ENCODE data around the gene SPINK4. TPM values are rescaled to one million over a fixed set of nuclear protein-coding genes. Genes with fewer than 3 reads are reported as not detected.

SPINK4 gene
- total RNA-seq, 6 experiments from 2014 or later = not detected

- Mint-ChIP-seq H3K27ac (no peak overlapping the region), H3K9me3 (no peaks in the 10 kb centered on the region), H3K27me3 (ENCODE audit: insufficient read depth) (no peaks in the 10 kb centered on the region; the same call in none of the 2 replicates), H3K4me3 (no peak overlapping the region), H3K4me1 (ENCODE audit: low read depth) (peaks cover 12% of the 10 kb centered on the region), H3K36me3 (ENCODE audit: low read depth) (peaks cover 22% of the 10 kb centered on the region)
- DNase-seq = no peak
- TF ChIP-seq CTCF (IDR thresholded peaks at IDR 0.05) = no peak
Observed at GRCh38 chr9:33277484-33277883, 37.5 kb downstream of the SPINK4 start.

GRCh38 chr9:33285502-33285901 is 45.5 kb downstream of the SPINK4 start:
- TF ChIP-seq CTCF (IDR thresholded peaks at IDR 0.05) = no peak
- H3K27me3 Mint-ChIP-seq (ENCODE audit: insufficient read depth) = peaks cover 5% of the 10 kb centered on the region
- no peak for DNase-seq
- peaks cover 9% of the 10 kb centered on the region for H3K4me1 Mint-ChIP-seq (ENCODE audit: low read depth)
- H3K9me3 Mint-ChIP-seq = no peaks in the 10 kb centered on the region
- H3K27ac Mint-ChIP-seq = no peak overlapping the region
- H3K36me3 Mint-ChIP-seq (ENCODE audit: low read depth) = no peaks in the 10 kb centered on the region
- no peak overlapping the region for H3K4me3 Mint-ChIP-seq

- peak; percentile 74 for DNase-seq
- peak overlapping the region; percentile 55 for H3K27ac Mint-ChIP-seq
- H3K4me1 Mint-ChIP-seq (ENCODE audit: low read depth) = peaks cover 18% of the 10 kb centered on the region
- H3K36me3 Mint-ChIP-seq (ENCODE audit: low read depth) = peaks cover 12% of the 10 kb centered on the region
- TF ChIP-seq CTCF (IDR thresholded peaks at IDR 0.05) = peak; percentile 81
- H3K27me3 Mint-ChIP-seq (ENCODE audit: insufficient read depth) = peaks cover 8% of the 10 kb centered on the region
- no peak overlapping the region for H3K4me3 Mint-ChIP-seq
- H3K9me3 Mint-ChIP-seq = no peaks in the 10 kb centered on the region
Observed at GRCh38 chr9:33287087-33287490, 47.1 kb downstream of the SPINK4 start.

- Mint-ChIP-seq H3K27ac (peak overlapping the region; percentile 71), H3K4me1 (ENCODE audit: low read depth) (peaks cover 30% of the 10 kb centered on the region), H3K4me3 (no peak overlapping the region), H3K27me3 (ENCODE audit: insufficient read depth) (peaks cover 8% of the 10 kb centered on the region), H3K36me3 (ENCODE audit: low read depth) (peaks cover 21% of the 10 kb centered on the region), H3K9me3 (no peaks in the 10 kb centered on the region)
- no peak for TF ChIP-seq CTCF (IDR thresholded peaks at IDR 0.05)
- no peak for DNase-seq
Observed at GRCh38 chr9:33288235-33288634, 48.3 kb downstream of the SPINK4 start.

GRCh38 chr9:33288828-33289483 is 49.0 kb downstream of the SPINK4 start:
- Mint-ChIP-seq H3K4me3 (no peak overlapping the region), H3K27ac (peak overlapping the region; percentile 100; the same call in 1 of the 2 replicates), H3K9me3 (no peaks in the 10 kb centered on the region), H3K36me3 (ENCODE audit: low read depth) (peaks cover 21% of the 10 kb centered on the region), H3K27me3 (ENCODE audit: insufficient read depth) (peaks cover 8% of the 10 kb centered on the region), H3K4me1 (ENCODE audit: low read depth) (peaks cover 35% of the 10 kb centered on the region)
- no peak for DNase-seq
- no peak for TF ChIP-seq CTCF (IDR thresholded peaks at IDR 0.05)

All from HFFc6 (cell line).